ENCODE data around the gene TAF13. TPM values are rescaled to one million over a fixed set of nuclear protein-coding genes. Genes with fewer than 3 reads are reported as not detected.

TAF13 gene
- total RNA-seq, 4 donors from 2014 or later, result 41.6 to 71.0 (median 51.8) TPM

DNA sequence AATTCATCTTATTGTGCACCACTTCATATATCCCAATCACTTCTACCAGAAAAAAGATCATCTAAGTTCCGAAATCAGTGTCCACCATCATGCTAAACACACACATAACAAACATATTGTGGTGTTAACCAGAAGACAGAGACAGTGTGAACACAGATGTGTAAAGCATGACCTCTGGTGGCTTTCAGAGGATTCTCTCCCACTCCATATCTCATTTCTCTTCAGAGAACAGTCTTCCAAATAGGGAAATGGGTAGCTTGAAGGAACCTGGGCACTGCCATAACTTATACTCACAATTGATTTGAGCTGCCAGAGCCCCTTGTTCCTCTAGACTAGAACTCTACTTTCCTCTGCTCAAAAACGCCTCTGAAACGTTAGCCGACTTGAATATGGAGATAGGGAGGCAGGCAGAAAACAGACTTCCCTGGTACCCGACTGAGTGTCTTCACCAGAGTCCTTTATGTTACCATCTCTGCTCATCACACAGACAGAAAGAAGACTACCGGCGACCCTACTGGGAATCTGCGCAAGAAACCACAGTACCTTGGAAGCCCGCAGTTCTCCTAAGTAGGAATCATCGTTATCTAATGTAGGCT, 36.4 kb upstream of the TAF13 start:
- TF ChIP-seq POLR2A (IDR thresholded peaks at IDR 0.05; ENCODE audit: low read depth), result no peak
- TF ChIP-seq, protein P1, sequence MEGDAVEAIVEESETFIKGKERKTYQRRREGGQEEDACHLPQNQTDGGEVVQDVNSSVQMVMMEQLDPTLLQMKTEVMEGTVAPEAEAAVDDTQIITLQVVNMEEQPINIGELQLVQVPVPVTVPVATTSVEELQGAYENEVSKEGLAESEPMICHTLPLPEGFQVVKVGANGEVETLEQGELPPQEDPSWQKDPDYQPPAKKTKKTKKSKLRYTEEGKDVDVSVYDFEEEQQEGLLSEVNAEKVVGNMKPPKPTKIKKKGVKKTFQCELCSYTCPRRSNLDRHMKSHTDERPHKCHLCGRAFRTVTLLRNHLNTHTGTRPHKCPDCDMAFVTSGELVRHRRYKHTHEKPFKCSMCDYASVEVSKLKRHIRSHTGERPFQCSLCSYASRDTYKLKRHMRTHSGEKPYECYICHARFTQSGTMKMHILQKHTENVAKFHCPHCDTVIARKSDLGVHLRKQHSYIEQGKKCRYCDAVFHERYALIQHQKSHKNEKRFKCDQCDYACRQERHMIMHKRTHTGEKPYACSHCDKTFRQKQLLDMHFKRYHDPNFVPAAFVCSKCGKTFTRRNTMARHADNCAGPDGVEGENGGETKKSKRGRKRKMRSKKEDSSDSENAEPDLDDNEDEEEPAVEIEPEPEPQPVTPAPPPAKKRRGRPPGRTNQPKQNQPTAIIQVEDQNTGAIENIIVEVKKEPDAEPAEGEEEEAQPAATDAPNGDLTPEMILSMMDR (IDR thresholded peaks at IDR 0.05), result peak in 2 of 3 experiments; percentile 4 to 18
- 28% methylated on average over 10 of the region's 10 CpGs for WGBS
- peaks cover 0 to 36% (median 13%) of the 10 kb centered on the region in 4 donors for H3K27me3 ChIP-seq
- peaks cover 12 to 27% (median 25%) of the 10 kb centered on the region in 4 donors for H3K4me1 ChIP-seq
- no peaks in the 10 kb centered on the region for H3K36me3 ChIP-seq
- DNase-seq (ENCODE audit: extremely low spot score), result no peak
- intact Hi-C loops (cut with DNase I), result loop anchor here (5.0 kb wide), 1 partner anchor 150 kb away; the partner anchor contains the start of gene CLCC1
- peak overlapping the region in 2 of 4 donors; percentile 40 to 63 for H3K27ac ChIP-seq (replicated peaks in 1 of 4)
- H3K4me3 ChIP-seq, result peak overlapping the region; percentile 46 to 60 (median 46)
- H3K9me3 ChIP-seq, result no peaks in the 10 kb centered on the region

DNA sequence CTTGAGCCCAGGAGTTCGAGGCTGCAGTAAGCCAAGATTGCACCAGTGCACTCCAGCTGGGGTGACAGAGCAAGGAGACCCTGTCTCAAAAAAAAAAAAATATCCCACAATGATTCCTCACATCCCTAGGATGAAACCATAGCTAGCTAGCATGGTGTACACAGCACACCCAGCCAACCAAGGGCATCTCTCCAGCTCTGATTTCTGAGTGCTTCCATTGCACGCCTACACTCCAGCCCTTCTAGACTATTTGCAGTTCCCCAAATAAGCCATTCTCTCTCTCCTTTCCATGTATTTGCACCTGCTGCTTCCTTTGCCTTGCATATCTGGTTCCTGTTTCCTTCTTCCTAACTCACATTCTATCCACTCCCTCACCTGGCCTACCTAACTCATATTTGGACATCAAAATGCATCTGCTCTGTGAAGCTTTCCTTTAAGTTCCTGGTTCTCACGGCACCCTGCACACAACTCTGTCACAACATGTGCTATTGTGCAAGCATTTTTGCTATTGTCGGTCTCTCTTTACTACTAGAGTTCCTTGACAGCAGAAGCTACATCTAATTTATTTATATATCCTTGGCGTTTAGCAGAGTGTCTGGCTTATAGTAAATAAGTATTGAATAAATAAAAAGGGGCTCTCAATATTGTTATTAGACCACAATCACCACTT, 35.7 kb upstream of the TAF13 start:
- DNase-seq (ENCODE audit: extremely low spot score), result no peak
- H3K4me1 ChIP-seq, result peaks cover 12 to 27% (median 25%) of the 10 kb centered on the region in 4 donors
- TF ChIP-seq, protein P1 (IDR thresholded peaks at IDR 0.05), result no peak
- TF ChIP-seq POLR2A (IDR thresholded peaks at IDR 0.05; ENCODE audit: low read depth) (no peak), EP300 (IDR thresholded peaks at IDR 0.05) (no peak), POLR2AphosphoS5 (IDR thresholded peaks at IDR 0.05) (no peak)

DNA sequence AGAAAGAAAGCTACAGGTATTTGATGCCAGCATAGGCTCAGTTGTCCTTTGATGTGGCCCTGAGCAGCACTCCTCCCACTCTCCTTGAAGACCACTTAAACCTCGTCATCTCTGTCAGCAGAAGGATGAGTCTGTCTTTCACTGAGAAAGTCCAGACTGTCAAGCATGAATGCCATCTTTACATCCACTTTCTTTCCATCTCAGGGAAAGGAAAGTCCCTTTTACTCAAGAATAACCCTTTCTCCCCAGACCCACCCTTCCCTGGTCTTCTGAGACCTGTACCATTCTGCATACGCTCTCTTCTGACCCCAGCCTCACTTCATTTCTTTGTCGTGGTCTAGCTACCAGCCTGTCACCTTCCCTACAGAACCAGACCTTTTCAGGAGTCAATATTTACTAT, 34.1 kb upstream of the TAF13 start:
- no peaks in the 10 kb centered on the region for H3K9me3 ChIP-seq
- peaks cover 12 to 27% (median 25%) of the 10 kb centered on the region in 4 donors for H3K4me1 ChIP-seq
- H3K27ac ChIP-seq (replicated peaks in 1 of 4), result no peak overlapping the region
- intact Hi-C loops (cut with DNase I), result loop anchor here (5.0 to 10.0 kb wide), 2 partner anchors 148 to 295 kb away; partner anchors contain the start of gene CLCC1
- peaks cover 0 to 17% (median 12%) of the 10 kb centered on the region in 4 donors for H3K27me3 ChIP-seq
- no peaks in the 10 kb centered on the region for H3K36me3 ChIP-seq
- no peak overlapping the region for H3K4me3 ChIP-seq
- 76% methylated on average over 3 of the region's 3 CpGs for WGBS
- DNase-seq (ENCODE audit: extremely low spot score), result no peak
- TF ChIP-seq POLR2A (IDR thresholded peaks at IDR 0.05; ENCODE audit: low read depth) (no peak), EP300 (IDR thresholded peaks at IDR 0.05) (no peak), POLR2AphosphoS5 (IDR thresholded peaks at IDR 0.05) (no peak)
- TF ChIP-seq, protein P1 (IDR thresholded peaks at IDR 0.05), result no peak

More for the DNA sequence above, 35.7 kb upstream of the TAF13 start:
- Histone ChIP-seq H3K27me3 (peaks cover 0 to 30% (median 13%) of the 10 kb centered on the region in 4 donors), H3K4me3 (no peak overlapping the region), H3K36me3 (no peaks in the 10 kb centered on the region), H3K27ac (replicated peaks in 1 of 4) (no peak overlapping the region), H3K9me3 (no peaks in the 10 kb centered on the region)
- WGBS, result 72% methylated on average over 5 of the region's 5 CpGs
- intact Hi-C loops (cut with DNase I), result loop anchor here (5.0 kb wide), 1 partner anchor 149 kb away; the partner anchor contains the start of gene CLCC1

DNA sequence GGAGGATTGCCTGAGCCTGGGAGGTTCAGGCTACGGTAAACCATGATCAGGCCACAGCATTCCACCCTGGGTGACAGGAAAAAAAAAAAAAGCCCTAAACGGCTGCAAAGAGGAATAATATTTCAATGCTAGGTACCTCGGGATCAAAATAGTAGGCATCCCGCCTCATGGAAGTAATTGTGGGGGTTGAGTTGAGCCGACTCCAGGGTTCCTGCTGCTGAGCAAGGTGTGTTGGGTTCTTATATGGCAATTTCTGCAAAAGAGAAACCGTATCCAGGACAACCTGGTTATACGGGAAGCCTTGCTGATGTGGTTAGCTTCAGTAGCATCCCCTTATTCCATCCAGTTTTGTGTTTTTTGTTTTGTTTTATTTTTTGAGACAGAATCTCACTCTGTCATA, 32.0 kb upstream of the TAF13 start:
- intact Hi-C loops (cut with DNase I), result loop anchor here (10.0 kb wide), 1 partner anchor 297 kb away; no protein-coding TSS in a partner anchor
- no peak for DNase-seq (ENCODE audit: extremely low spot score)
- Histone ChIP-seq H3K27me3 (no peaks in the 10 kb centered on the region), H3K4me1 (peaks cover 0 to 10% (median 9%) of the 10 kb centered on the region in 4 donors), H3K36me3 (peaks cover 0 to under 1% (median 0%) of the 10 kb centered on the region in 4 donors), H3K27ac (replicated peaks in 1 of 4) (no peak overlapping the region), H3K4me3 (no peak overlapping the region), H3K9me3 (no peaks in the 10 kb centered on the region)
- 87% methylated on average over 7 of the region's 7 CpGs for WGBS
- TF ChIP-seq POLR2AphosphoS5 (IDR thresholded peaks at IDR 0.05) (no peak), EP300 (IDR thresholded peaks at IDR 0.05) (no peak), POLR2A (IDR thresholded peaks at IDR 0.05; ENCODE audit: low read depth) (no peak)
- TF ChIP-seq, protein P1 (IDR thresholded peaks at IDR 0.05), result no peak

All from esophagus muscularis mucosa (tissue), 4 donors.